HG03565 (cell line): ENCODE results near the gene MEIKIN.
"Not testable (repeated sequence)": the region's sequence is repeated elsewhere in the genome, so short reads cannot be mapped to it uniquely, and the experiment has no call there.

ENCODE experiments used
- ATAC-seq: cut with Tn5 transposase; IDR thresholded peaks from one replicate; pipeline ENCODE4 v1.9.1; 2021; ENCODE audit warnings: mild to moderate bottlenecking, moderate library complexity; ENCODE audit not compliant: unreplicated experiment

MEIKIN gene

GRCh38 chr5:131914472-131914871 is 31.0 kb downstream of the MEIKIN start:
- ATAC-seq = no peak

DNA sequence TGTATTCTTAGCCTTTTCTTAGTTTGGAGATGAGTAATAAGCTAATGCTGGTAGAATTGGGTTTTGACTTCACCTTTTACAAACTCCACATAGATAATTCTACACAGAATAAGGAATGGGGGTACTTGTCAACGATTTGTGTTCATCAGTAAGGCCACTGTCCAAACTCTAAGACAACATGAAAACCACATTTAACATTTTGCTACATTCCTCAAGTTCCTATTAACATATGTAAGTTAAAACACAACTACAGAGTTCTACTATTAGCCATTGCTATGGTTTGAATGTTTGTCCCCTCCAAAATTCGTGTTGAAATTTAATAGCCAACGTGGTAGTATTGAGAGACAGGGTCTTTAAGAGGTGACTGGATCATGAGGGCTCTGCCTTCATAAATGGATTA is 31.9 kb downstream of the MEIKIN start:
- no peak for ATAC-seq

- no peak for ATAC-seq
Observed at GRCh38 chr5:131906668-131907067, 38.8 kb downstream of the MEIKIN start.

DNA sequence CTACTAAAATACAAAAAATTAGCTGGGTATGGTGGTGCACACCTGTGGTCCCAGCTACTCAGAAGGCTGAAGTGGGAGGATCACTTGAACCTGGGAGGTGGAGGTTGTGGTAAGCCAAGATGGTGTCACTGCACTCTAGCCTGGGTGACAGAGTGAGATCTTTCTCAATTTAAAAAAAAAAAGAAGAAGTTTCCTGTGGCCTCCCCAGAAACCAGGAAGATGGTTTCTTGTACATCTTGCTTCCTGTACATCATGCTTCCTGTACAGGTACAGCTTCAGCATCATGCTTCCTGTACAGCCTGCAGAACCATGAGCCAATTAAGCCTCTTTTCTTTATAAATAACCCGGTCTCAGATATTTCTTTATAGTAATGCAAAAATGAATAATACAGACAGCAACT is 43.2 kb downstream of the MEIKIN start:
- ATAC-seq = not testable (repeated sequence)

DNA sequence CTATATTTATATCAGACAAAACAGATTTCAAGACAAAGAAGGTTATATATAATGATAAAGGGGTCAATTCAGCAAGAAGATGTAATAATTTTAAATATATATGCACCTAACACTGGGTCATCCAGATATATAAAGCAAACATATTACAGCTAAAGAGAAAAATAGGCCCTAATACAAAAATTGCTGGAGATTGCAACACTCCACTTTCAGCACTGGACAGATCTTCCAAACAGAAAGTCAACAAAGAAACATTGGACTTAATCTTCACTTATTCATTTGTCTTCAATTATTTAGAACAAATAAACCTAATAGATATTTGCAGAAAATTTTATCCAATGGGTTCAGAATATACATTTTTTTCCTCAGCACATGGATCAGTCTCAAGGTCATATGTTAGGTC is 45.8 kb downstream of the MEIKIN start:
- no peak for ATAC-seq

DNA sequence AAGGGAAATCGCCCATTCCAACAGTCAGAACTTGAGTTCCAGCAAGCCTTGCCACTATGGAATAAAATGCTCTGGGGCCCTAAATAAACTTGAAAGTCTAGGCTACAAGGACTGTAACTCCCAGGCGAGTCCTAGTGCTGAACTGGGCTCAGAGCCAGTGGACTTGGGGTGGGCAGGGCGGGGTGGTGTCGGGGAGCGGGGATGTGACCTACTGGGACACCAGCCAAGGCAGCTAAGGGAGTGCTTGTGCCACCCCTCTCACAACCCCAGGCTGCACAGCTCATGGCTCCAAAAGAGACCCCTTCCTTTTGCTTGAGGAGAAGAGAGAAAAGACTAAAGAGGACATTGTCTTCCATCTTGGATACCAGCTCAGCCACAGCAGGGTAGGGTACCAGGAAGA is 61.5 kb downstream of the MEIKIN start:
- no peak for ATAC-seq

DNA sequence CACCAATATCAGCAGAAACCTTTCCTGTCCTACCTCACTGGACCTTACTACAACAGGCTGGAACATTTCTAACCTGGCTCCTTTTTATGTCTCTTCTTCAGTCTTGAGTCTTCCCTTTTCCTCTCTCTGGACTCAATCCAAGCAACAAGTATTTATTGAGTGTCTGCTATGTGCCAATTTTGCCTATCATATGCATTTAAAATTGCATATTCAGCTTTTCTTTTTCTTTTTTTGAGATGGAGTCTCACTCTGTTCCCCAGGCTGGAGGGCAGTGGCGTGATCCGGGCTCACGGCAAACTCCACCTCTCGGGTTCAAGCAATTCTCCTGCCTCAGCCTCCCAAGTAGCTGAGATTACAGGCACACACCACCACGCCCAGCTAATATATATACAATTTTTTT is 65.8 kb downstream of the MEIKIN start:
- no peak for ATAC-seq

DNA sequence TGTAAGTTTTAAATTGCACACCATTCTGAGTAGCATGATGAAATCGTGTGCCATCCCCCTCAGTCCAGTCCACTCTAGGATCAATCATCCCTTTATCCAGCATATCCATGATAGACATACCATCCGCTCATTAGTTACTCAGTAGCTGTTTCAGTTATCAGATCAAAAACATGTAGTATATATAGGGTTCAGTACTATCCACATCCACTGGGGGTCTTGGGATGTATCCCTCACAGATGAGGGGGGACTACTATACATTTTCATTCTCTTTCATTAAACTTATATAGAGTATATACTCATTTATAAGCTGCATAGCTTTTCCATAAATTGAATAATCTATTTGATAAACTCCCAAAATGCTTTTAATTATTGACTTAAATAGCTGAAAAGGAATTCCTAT is 67.6 kb downstream of the MEIKIN start:
- no peak for ATAC-seq

DNA sequence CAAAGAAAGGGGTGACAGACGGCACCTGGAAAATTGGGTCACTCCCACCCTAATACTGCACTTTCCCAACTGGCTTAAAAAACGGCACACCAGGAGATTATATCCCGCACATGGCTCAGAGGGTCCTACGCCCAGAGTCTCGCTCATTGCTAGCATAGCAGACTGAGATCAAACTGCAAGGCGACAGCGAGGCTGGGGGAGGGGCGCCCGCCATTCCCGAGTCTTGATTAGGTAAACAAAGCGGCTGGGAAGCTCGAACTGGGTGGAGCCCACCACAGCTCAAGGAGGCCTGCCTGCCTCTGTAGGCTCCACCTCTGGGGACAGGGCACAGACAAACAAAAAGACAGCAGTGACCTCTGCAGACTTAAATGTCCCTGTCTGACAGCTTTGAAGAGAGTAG is 74.2 kb downstream of the MEIKIN start:
- ATAC-seq = not testable (repeated sequence)

DNA sequence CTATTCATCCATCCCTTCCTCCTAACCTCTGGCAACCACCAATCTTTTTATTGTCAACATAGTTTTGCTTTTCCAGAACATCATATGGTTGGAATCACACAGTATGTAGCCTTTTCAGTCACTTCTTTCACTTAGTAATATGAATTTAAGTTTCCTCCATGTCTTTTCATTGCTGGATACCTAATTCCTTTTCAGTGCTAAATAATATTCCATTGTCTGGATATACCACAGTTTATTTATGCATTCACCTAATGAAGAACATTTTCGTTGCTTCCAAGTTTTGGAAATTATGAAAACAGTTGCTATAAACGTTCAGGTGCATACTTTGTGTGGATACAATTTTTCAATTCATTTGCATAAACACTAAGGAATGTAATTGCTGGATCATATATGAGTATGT is 77.9 kb downstream of the MEIKIN start:
- ATAC-seq = no peak

GRCh38 chr5:131863700-131864099 is 81.8 kb downstream of the MEIKIN start:
- ATAC-seq = no peak

DNA sequence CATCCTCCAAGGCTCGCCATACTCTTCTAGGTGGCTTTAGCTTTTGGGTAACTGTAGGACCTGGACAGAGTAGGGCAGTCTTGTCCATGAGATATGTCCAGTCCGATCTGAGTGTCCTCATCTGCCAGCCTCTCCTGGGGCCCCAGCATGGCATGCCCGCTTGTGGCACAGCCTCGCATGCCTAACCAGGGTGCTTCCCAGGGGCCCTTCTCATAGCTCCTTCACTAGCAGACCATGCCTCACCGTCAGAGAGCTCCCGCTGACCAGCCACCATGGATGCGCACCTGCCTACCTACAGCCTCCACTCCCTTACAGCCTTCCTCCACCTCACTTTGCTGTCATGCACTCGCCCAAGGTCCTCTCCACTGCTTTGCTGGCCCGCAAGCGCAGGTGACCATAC is 88.1 kb downstream of the MEIKIN start:
- ATAC-seq = no peak

- ATAC-seq = no peak
Observed at GRCh38 chr5:131855452-131855851, 90.0 kb downstream of the MEIKIN start.

DNA sequence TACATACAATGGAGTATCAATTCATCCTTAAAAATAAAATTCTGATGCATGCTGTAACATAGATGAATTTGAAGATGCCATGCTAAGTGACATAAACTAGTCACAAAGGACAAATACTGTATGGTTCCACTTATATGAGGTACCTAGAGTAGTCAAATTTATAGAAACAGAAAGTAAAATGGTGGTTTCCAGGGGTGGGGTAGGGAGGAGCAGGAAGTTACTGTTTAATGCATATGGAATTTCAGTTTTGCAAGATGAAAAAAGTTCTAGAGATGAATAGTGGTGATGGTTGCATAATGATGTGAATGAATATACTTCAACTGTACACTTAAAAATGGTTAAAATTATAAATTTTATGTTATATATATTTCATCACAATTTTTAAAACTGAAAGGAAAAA is 91.3 kb downstream of the MEIKIN start:
- no peak for ATAC-seq

DNA sequence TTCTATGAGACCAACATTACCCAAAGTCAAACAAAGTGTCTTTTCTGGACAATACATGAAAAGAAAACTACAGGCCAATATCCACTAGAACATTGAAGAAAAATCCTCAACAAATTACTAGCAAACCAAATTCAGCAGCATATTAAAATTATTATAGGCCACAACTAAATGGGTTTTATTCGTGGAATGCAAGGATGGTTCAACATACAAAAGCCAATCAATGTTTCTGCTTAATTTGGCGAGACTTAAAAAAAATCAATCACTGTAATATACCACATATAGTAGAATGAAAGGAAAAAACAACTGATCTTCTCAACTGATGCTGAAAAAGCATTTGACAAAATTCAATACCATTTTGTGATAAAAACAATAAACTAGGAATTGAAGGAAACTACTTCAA is 96.8 kb downstream of the MEIKIN start:
- ATAC-seq = no peak

GRCh38 chr5:131846536-131846935 is 98.9 kb downstream of the MEIKIN start:
- no peak for ATAC-seq

DNA sequence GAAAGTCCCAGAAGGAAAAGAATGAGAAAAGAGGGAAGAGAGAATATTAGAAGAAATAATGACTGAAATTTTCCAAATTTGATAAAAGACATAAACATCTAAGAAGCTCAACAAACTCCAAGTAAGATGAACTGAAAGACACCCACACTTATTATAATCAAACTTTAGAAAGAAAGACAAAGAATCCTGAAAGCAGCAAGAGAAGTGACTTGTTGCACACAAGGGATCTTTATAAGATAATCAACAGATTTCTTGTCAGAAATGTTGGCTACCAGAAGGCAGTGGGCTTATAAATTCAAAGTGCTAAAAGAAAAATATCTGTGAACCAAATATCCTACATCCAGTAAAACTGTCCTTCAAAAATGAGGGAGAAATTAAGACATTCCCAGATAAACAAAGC is 99.6 kb downstream of the MEIKIN start:
- no peak for ATAC-seq

DNA sequence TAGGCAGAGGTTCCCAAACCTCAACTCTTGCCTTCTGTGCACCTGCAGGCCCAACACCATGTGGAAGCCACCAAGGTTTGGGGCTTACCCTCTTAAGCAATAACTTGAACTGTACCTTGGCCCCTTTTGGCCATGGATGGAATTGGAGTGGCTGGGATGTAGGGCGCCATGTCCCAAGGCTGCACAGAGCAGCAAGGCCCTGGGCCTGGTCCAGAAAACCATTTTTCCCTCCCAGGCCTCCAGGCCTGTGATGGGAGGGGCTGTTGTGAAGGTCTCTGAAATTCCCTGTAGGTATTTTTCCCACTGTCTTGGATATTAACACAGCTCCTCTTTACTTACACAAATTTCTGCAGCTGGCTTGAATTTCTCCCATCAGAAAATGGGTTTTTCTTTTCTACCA is 102.5 kb downstream of the MEIKIN start:
- ATAC-seq = not testable (repeated sequence)

- ATAC-seq = not testable (repeated sequence)
Observed at GRCh38 chr5:131832702-131833101, 112.8 kb downstream of the MEIKIN start.

DNA sequence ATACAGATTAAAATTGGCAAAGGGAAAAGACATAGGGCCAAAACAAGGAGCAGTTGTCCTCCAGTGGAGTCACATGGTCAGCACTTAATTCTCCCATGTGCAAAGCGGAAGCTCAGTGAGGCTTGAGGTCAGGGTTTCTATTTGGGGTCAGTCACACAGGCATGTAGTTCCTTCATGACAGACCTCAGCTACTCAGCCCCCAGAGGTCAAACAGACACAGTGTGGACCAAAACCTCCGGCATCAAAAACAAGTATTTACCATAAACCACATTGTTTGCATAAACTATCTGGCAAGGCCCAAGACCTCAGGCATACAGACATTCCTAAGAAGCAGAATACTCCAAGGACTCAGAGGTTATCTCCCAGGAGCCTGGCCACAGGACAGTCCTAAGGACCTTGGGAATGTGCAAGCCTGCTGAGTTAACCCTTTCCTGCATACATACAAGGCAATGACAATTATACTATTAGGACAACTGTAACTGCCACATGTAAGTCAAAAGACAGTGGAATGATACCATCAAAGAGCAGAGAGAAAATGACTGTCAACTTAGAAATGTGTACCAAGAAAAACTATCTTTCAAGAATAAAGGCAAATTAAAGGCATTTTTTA is 120.0 kb downstream of the MEIKIN start:
- ATAC-seq = peak; percentile 78

GRCh38 chr5:131824631-131825030 is 120.8 kb downstream of the MEIKIN start:
- ATAC-seq = no peak

GRCh38 chr5:131821221-131821620 is 124.2 kb downstream of the MEIKIN start:
- no peak for ATAC-seq

DNA sequence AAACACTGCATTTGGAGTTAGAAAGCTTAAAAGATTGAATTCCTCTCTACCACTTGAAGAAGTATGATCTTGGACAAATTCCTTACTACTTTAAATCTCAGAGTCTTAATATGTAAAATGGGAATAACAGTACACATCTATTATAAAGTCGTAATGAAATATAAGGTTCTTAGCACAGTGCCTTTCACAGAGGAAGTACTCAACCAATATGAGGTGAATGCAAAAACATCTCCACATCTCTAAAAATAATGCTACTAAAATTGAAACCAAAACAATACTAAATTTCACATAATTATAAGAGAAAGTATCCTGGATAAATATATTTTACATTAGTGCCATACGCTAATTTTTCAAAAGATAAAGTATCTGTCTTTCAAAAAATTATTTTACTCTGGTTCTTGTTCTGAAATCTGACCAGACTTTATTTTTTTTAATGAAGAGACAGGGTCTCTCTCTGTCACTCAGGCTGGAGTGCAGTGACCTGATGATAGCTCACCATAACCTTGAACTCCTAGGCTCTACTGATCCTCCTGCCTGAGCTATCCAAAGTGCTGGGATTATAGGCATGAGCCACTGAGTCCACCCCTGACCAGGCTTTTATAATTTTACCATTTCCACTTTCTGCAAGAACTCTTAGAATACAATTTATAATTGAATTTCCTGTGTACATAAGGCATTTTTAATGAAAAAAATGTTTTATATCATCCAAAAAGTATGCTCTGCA is 127.3 kb downstream of the MEIKIN start:
- ATAC-seq = no peak
